HepG2 (cell line): ENCODE results near the gene ATP1A2. TPM values are rescaled to one million over a fixed set of nuclear protein-coding genes. Genes with fewer than 3 reads are reported as not detected.

Experiments
- ATAC-seq: fragments of 200-7000 bp; cut with Tn5 transposase; 3 replicates; pipeline ENCODE4 v1.9.1; 2020; ENCODE audit warnings: mild to moderate bottlenecking, moderate library complexity
- BruUV-seq: library from RNA; stranded (reverse); fragments of 400-500 nt; replicated peaks from 2 replicates; lab custom pipeline; 2021; lab: Mats Ljungman, UMichigan
- CTCF ChIA-PET: fragments of 300-600 bp; formaldehyde crosslinking; extraction: SDS; loops from one replicate; lab custom pipeline; 2021; ENCODE audit warnings: low total read pairs, inconsistent platforms, low intra/inter-chr PET ratio; lab: Yijun Ruan, JAX
- POLR2A ChIA-PET: fragments of 350-600 bp; sonication (Branson Sonifier 250); formaldehyde crosslinking; loops from one replicate; lab custom pipeline; 2020; ENCODE audit warnings: antibody characterized with exemption, inconsistent platforms; lab: Yijun Ruan, JAX
- DNase-seq: peaks from one replicate; pipeline ENCODE4 v3.0.0-alpha.2; 2015; ENCODE audit warnings: low spot score
- FAIRE-seq: peaks from 3 replicates; lab custom pipeline; 2011; peaks lifted over from hg19 to GRCh38; lab: Jason Lieb, UNC
- H2AFZ ChIP-seq: one replicate; pipeline ENCODE4 v1.6.1; 2011; ENCODE audit warnings: low read length, inconsistent platforms
- H3K27ac ChIP-seq: fragments of 300-600 bp; 3 replicates; pipeline ENCODE4 v1.8.0; 2011; ENCODE audit warnings: mixed run types, mild to moderate bottlenecking, mixed read lengths, low read length, inconsistent platforms; ENCODE audit not compliant: insufficient read depth; ENCODE audit errors: extremely low read length
- H3K27me3 ChIP-seq, 2 experiments: fragments of 200-600 bp in 1 of 2; 2 replicates in 1 of 2; 3 replicates in 1 of 2; pipeline versions ENCODE4 v1.6.0 to v1.8.0; 2011; ENCODE audit warnings: low read length in 2 of 2, mild to moderate bottlenecking in 2 of 2, moderate library complexity in 2 of 2, inconsistent platforms in 1 of 2; ENCODE audit not compliant: insufficient read depth in 2 of 2, control insufficient read depth in 1 of 2
- H3K36me3 ChIP-seq, 2 experiments: fragments of 200-600 bp in 1 of 2; replicated peaks in 1 of 2; 2 replicates in 1 of 2; 3 replicates in 1 of 2; pipeline versions ENCODE4 v1.5.1 to v1.8.0; 2011; ENCODE audit warnings: low read length in 2 of 2, inconsistent platforms in 1 of 2; ENCODE audit not compliant: insufficient read depth in 2 of 2, control insufficient read depth in 1 of 2
- H3K4me1 ChIP-seq: 2 replicates; pipeline ENCODE4 v1.5.1; 2012; ENCODE audit warnings: low read length, inconsistent platforms; ENCODE audit not compliant: insufficient read depth
- H3K4me2 ChIP-seq: 2 replicates; pipeline ENCODE4 v1.6.0; 2011; ENCODE audit warnings: low read depth, low read length, inconsistent platforms
- H3K4me3 ChIP-seq, 3 experiments: fragments of 200-600 bp in 1 of 3; sonication (generic), shearing (Covaris generic) in 1 of 3; replicated peaks in 1 of 3; 2 replicates each; pipeline ENCODE4 v1.5.1; 2011 to 2016; ENCODE audit warnings: low read length in 3 of 3, inconsistent platforms in 2 of 3, low read depth in 2 of 3, mild to moderate bottlenecking in 2 of 3, control low read depth in 1 of 3, mixed read lengths in 1 of 3; ENCODE audit not compliant: insufficient read depth in 1 of 3
- H3K79me2 ChIP-seq: one replicate; pipeline ENCODE4 v1.6.1; 2011; ENCODE audit warnings: low read length, inconsistent platforms; ENCODE audit not compliant: insufficient read depth
- H3K9ac ChIP-seq: 2 replicates; pipeline ENCODE4 v1.6.0; 2011; ENCODE audit warnings: mild to moderate bottlenecking, low read depth, low read length, inconsistent platforms; ENCODE audit not compliant: insufficient read depth
- H3K9me3 ChIP-seq: 2 replicates; pipeline ENCODE4 v1.5.1; 2012; ENCODE audit warnings: mild to moderate bottlenecking, low read length
- H4K20me1 ChIP-seq: 2 replicates; pipeline ENCODE4 v1.6.0; 2011; ENCODE audit warnings: inconsistent platforms, mild to moderate bottlenecking, low read length, moderate library complexity; ENCODE audit not compliant: insufficient read depth
- ARID2 ChIP-seq: sonication (generic); formaldehyde crosslinking; IDR thresholded peaks from 2 replicates; pipeline ENCODE4 v1.8.1; 2022; ENCODE audit warnings: mild to moderate bottlenecking, missing genetic modification reagents, borderline replicate concordance
- ATAD3A ChIP-seq: sonication (generic); formaldehyde crosslinking; IDR thresholded peaks from 2 replicates; pipeline ENCODE4 v1.4.0; 2020; ENCODE audit warnings: missing genetic modification reagents
- CHD4 ChIP-seq: fragments of 200-600 bp; sonication (generic); IDR thresholded peaks from 2 replicates; pipeline ENCODE4 v1.7.0; 2017; ENCODE audit warnings: mild to moderate bottlenecking, low read length, borderline replicate concordance
- FLYWCH1 ChIP-seq: sonication (generic); formaldehyde crosslinking; IDR thresholded peaks from 2 replicates; pipeline ENCODE4 v1.8.1; 2023; ENCODE audit warnings: mild to moderate bottlenecking, missing genetic modification reagents
- KDM5B ChIP-seq: sonication (generic); formaldehyde crosslinking; IDR thresholded peaks from 2 replicates; pipeline ENCODE4 v1.4.0; 2020; ENCODE audit warnings: missing genetic modification reagents, mild to moderate bottlenecking, borderline replicate concordance
- NFRKB ChIP-seq: fragments of 450-650 bp; IDR thresholded peaks from 2 replicates; pipeline ENCODE4 v1.6.1; 2017
- PCBP2 ChIP-seq: fragments of 200-400 bp; formaldehyde crosslinking; optimal IDR thresholded peaks from 2 replicates; pipeline ENCODE3; 2018; ENCODE audit warnings: low read length, low read depth; ENCODE audit not compliant: poor library complexity, severe bottlenecking
- PLRG1 ChIP-seq: fragments of 450-650 bp; conservative IDR thresholded peaks from 2 replicates; pipeline ENCODE4 v1.6.1; 2016
- RARG ChIP-seq: sonication (generic); formaldehyde crosslinking; IDR thresholded peaks from 2 replicates; pipeline ENCODE4 v1.4.0; 2020; ENCODE audit warnings: low read depth, mild to moderate bottlenecking, missing genetic modification reagents
- SOX6 ChIP-seq, 2 experiments: fragments of 450-650 bp in 1 of 2; sonication (generic) in 1 of 2; formaldehyde crosslinking in 1 of 2; IDR thresholded peaks; 2 replicates each; pipeline versions ENCODE4 v1.4.0 to v1.6.1; 2017 to 2020; ENCODE audit warnings: antibody characterized with exemption in 1 of 2, mild to moderate bottlenecking in 1 of 2, missing genetic modification reagents in 1 of 2
- TRIM24 ChIP-seq: sonication (generic); formaldehyde crosslinking; IDR thresholded peaks from 2 replicates; pipeline ENCODE4 v1.8.0; 2022; ENCODE audit warnings: mild to moderate bottlenecking, missing genetic modification reagents
- ZBTB1 ChIP-seq: sonication (generic); formaldehyde crosslinking; IDR thresholded peaks from 2 replicates; pipeline ENCODE4 v1.4.0; 2020; ENCODE audit warnings: missing genetic modification reagents, borderline replicate concordance
- ZMYM4 ChIP-seq: sonication (generic); formaldehyde crosslinking; IDR thresholded peaks from 2 replicates; pipeline ENCODE4 v1.8.1; 2023; ENCODE audit warnings: mild to moderate bottlenecking, missing genetic modification reagents
- ZNF331 ChIP-seq: sonication (generic); formaldehyde crosslinking; IDR thresholded peaks from 2 replicates; pipeline ENCODE4 v1.4.0; 2020; ENCODE audit warnings: missing genetic modification reagents
- ZNF616 ChIP-seq: sonication (generic); formaldehyde crosslinking; IDR thresholded peaks from 2 replicates; pipeline ENCODE4 v1.5.0; 2020; ENCODE audit warnings: low read depth, mild to moderate bottlenecking, missing genetic modification reagents
- in situ Hi-C: cut with HindIII; loops from 2 replicates; pipeline ENCODE4 v1.10.0; 2017; ENCODE audit warnings: low pct_unique_long_range_greater_than_20kb; ENCODE audit not compliant: extremely low pct_ligation_motif_present
- intact Hi-C: fragments of 100-400 bp; cut with micrococcal nuclease; formaldehyde crosslinking; loops from one replicate; pipeline ENCODE4 v1.10.0; 2022; ENCODE audit not compliant: unreplicated experiment
- polyA plus RNA-seq, 8 experiments: library from polyadenylated mRNA; depleted of rRNA in 3 of 8; stranded (reverse) in 7 of 8; unstranded in 1 of 8; fragments of >200 nt; fragmentation: Illumina TruSeq in 4 of 8; extraction: Trizol in 4 of 8; gene quantifications; 2 replicates each; pipeline versions ENCODE4 v1.2.1 to v1.2.3, GENCODE V29; 2011 to 2016; ENCODE audit warnings: low read depth in 4 of 8, missing spikeins in 1 of 8, mixed read lengths in 1 of 8; ENCODE audit not compliant: insufficient read depth in 1 of 8
- total RNA-seq, 5 experiments: library from RNA; depleted of rRNA; stranded (reverse); fragments of >200 nt; fragmentation: Illumina TruSeq; extraction: Trizol; gene quantifications; 2 replicates each; pipeline ENCODE4 v1.2.3, GENCODE V29; 2016; ENCODE audit warnings: low read depth in 1 of 5
- TF ChIP-seq, protein P1 (sequence below): sonication (generic); formaldehyde crosslinking; conservative IDR thresholded peaks from 2 replicates; pipeline ENCODE4 v1.8.0; 2022; ENCODE audit warnings: low read depth, missing genetic modification reagents
- TF ChIP-seq, protein P2 (sequence below), 2 experiments: sonication (generic) in 1 of 2; formaldehyde crosslinking in 1 of 2; IDR thresholded peaks; 2 replicates each; pipeline versions ENCODE4 v1.4.0 to v1.6.1; 2016 to 2020; ENCODE audit warnings: borderline replicate concordance in 1 of 2, low read depth in 1 of 2, mild to moderate bottlenecking in 1 of 2, missing genetic modification reagents in 1 of 2
- TF ChIP-seq, protein P3 (sequence below): sonication (generic); formaldehyde crosslinking; IDR thresholded peaks from 2 replicates; pipeline ENCODE4 v1.4.0; 2020; ENCODE audit warnings: missing genetic modification reagents, borderline replicate concordance

The ATP1A2 gene
- total and polyA plus RNA-seq, 2 of the 13 experiments (the other 11 are each of a cell fraction or from before 2014, with no cell fraction given), result 0.16 TPM; not detected in 1

DNA sequence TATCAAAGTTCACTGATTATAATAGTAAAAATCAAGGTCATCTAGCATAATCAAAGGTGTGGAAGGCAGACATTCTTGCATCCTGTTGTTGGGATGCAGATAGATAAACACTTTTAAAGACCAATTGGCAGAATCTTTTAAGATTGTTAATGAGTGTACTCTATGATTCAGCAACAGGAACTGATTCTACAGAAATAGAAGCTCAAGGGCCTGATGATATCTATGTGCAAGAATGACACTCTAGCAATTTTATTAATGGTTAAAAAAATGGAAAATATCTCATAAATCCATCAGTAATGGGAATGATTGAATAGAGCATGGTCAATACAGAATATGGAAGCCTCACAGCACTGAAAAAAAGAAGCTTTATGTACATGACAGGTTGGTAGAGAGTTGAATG lies 33.7 kb downstream of the ATP1A2 start:
- H3K36me3 ChIP-seq, result no peaks in the 10 kb centered on the region
- H4K20me1 ChIP-seq, result no peaks in the 10 kb centered on the region
- H3K4me3 ChIP-seq, result no peak overlapping the region
- H2AFZ ChIP-seq, result no peak overlapping the region
- FAIRE-seq, result no peak
- no TSS peak for BruUV-seq
- H3K9ac ChIP-seq, result no peak overlapping the region
- POLR2A ChIA-PET, result no interaction called here
- in situ Hi-C loops (no loop called here), intact Hi-C loops (no loop called here)
- H3K4me1 ChIP-seq, result peaks cover 37% of the 10 kb centered on the region
- DNase-seq, result no peak
- no peak for ATAC-seq
- no peak overlapping the region for H3K4me2 ChIP-seq
- no peak overlapping the region for H3K27ac ChIP-seq
- H3K79me2 ChIP-seq, result no peaks in the 10 kb centered on the region
- H3K27me3 ChIP-seq, result no peaks in the 10 kb centered on the region
- CTCF ChIA-PET, result no interaction called here
- no peaks in the 10 kb centered on the region for H3K9me3 ChIP-seq
- TF ChIP-seq, protein P1, sequence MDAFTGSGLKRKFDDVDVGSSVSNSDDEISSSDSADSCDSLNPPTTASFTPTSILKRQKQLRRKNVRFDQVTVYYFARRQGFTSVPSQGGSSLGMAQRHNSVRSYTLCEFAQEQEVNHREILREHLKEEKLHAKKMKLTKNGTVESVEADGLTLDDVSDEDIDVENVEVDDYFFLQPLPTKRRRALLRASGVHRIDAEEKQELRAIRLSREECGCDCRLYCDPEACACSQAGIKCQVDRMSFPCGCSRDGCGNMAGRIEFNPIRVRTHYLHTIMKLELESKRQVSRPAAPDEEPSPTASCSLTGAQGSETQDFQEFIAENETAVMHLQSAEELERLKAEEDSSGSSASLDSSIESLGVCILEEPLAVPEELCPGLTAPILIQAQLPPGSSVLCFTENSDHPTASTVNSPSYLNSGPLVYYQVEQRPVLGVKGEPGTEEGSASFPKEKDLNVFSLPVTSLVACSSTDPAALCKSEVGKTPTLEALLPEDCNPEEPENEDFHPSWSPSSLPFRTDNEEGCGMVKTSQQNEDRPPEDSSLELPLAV (CRISPR knock-in tag), result no peak
- TF ChIP-seq ZNF616 (no peak), CHD4 (no peak), SOX6 (IDR thresholded peaks at IDR 0.05) (no peak), SOX6 (CRISPR knock-in tag; IDR thresholded peaks at IDR 0.05) (no peak), ZMYM4 (CRISPR knock-in tag) (no peak), ZNF331 (CRISPR knock-in tag) (no peak), ATAD3A (CRISPR knock-in tag) (no peak), ARID2 (CRISPR knock-in tag) (no peak), TRIM24 (no peak), ZBTB1 (no peak), RARG (CRISPR knock-in tag) (no peak), NFRKB (no peak), PCBP2 (no peak), FLYWCH1 (CRISPR knock-in tag) (no peak), KDM5B (CRISPR knock-in tag) (no peak), PLRG1 (no peak)
- TF ChIP-seq, protein P2, sequence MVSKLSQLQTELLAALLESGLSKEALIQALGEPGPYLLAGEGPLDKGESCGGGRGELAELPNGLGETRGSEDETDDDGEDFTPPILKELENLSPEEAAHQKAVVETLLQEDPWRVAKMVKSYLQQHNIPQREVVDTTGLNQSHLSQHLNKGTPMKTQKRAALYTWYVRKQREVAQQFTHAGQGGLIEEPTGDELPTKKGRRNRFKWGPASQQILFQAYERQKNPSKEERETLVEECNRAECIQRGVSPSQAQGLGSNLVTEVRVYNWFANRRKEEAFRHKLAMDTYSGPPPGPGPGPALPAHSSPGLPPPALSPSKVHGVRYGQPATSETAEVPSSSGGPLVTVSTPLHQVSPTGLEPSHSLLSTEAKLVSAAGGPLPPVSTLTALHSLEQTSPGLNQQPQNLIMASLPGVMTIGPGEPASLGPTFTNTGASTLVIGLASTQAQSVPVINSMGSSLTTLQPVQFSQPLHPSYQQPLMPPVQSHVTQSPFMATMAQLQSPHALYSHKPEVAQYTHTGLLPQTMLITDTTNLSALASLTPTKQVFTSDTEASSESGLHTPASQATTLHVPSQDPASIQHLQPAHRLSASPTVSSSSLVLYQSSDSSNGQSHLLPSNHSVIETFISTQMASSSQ (IDR thresholded peaks at IDR 0.05; ENCODE audit: low read depth), result no peak
- TF ChIP-seq, protein P2 (CRISPR knock-in tag; IDR thresholded peaks at IDR 0.05; ENCODE audit: borderline replicate concordance), result no peak
- TF ChIP-seq, protein P3, sequence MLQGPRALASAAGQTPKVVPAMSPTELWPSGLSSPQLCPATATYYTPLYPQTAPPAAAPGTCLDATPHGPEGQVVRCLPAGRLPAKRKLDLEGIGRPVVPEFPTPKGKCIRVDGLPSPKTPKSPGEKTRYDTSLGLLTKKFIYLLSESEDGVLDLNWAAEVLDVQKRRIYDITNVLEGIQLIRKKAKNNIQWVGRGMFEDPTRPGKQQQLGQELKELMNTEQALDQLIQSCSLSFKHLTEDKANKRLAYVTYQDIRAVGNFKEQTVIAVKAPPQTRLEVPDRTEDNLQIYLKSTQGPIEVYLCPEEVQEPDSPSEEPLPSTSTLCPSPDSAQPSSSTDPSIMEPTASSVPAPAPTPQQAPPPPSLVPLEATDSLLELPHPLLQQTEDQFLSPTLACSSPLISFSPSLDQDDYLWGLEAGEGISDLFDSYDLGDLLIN (CRISPR knock-in tag), result no peak
